NB4 (cell line): ENCODE data around the gene DENND1B.

Experiments
- POLR2A ChIP-seq: IDR thresholded peaks from 2 replicates; pipeline ENCODE4 v1.6.1; 2011; ENCODE audit warnings: mild to moderate bottlenecking; ENCODE audit not compliant: insufficient read length; ENCODE audit errors: extremely low read depth
- TF ChIP-seq, protein P1 (sequence below): IDR thresholded peaks from one replicate; pipeline ENCODE4 v1.5.1; 2012; ENCODE audit warnings: low read depth, low read length

DNA sequence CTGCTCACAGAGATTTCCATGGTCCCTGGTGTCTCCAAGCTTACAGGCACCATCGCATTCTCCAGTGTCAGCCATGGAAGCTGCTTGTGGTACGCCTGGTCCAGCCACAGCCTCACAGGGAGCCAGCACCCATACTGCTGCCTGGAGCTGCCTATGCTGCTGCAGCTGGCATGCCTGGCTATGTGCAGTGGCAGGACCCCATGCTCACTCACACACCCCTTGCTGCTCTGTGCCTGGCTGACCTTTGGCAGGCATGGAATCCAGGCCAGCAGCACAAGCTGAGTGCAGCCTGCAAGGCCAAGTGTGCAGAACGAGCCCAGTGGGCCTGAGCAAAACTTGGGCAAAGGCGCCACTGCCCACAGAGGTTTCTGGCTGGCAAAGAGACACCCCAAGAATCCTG, 26.4 kb upstream of the DENND1B start:
- TF ChIP-seq, protein P1, sequence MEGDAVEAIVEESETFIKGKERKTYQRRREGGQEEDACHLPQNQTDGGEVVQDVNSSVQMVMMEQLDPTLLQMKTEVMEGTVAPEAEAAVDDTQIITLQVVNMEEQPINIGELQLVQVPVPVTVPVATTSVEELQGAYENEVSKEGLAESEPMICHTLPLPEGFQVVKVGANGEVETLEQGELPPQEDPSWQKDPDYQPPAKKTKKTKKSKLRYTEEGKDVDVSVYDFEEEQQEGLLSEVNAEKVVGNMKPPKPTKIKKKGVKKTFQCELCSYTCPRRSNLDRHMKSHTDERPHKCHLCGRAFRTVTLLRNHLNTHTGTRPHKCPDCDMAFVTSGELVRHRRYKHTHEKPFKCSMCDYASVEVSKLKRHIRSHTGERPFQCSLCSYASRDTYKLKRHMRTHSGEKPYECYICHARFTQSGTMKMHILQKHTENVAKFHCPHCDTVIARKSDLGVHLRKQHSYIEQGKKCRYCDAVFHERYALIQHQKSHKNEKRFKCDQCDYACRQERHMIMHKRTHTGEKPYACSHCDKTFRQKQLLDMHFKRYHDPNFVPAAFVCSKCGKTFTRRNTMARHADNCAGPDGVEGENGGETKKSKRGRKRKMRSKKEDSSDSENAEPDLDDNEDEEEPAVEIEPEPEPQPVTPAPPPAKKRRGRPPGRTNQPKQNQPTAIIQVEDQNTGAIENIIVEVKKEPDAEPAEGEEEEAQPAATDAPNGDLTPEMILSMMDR, result no peak
- TF ChIP-seq POLR2A, result no peak
